NCI-H748 treated with DMSO at 0.1 percent for 48 hours (cell line): ENCODE data around the gene PGAP3.
"Not testable (repeated sequence)": the region's sequence is repeated elsewhere in the genome, so short reads cannot be mapped to it uniquely, and the experiment has no call there.

ENCODE experiments used
- DNase-seq: peaks from one replicate; lab custom pipeline; 2025; lab: John Stamatoyannopoulos, UW

Gene PGAP3

DNA sequence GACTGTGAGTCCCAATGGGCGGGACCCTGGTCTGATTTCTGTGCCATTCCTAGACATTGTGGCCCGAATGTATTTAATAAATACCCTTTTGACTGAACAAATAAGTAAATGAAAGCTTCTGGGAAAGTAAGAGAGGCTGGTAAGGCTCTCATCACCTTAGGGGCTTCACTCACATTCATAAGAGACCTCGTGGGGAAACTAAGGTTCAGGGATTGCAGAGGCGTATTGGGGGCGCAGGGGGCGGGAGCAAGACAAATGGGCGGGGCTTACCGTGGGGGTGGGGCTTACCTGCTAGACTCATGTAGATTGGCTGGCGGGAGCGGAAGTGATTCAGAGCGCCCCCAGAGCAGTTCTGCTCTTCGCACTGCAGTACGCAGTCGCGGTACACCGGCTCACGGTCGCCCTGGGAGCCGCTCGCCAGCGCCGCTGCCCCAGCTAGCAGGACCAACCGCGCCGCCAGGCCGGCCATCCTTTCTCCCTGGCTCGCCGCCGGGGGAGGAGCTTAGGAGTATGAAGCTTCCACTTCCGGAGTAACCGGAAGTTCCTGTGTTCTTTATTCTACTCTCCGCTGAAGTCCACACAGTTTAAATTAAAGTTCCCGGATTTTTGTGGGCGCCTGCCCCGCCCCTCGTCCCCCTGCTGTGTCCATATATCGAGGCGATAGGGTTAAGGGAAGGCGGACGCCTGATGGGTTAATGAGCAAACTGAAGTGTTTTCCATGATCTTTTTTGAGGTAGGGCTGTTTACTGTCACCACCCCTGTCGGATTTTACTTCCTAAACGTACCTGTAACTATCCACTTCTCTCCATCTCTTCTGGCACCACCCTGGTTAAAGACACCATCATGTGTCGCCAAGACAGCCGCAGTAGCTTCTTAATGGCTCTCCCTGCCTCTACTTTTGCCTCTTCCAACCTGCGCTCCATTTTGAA, at the start of gene PGAP3:
Gene PGAP3, minus strand, starts transcription at position 512 of the 929 bp plus-strand sequence. Its CDS starts 43 bp downstream, at position 469.
- peak; percentile 90 for DNase-seq

GRCh38 chr17:39737206-39737759, 49.4 kb upstream of the PGAP3 start:
- DNase-seq, result no peak

DNA sequence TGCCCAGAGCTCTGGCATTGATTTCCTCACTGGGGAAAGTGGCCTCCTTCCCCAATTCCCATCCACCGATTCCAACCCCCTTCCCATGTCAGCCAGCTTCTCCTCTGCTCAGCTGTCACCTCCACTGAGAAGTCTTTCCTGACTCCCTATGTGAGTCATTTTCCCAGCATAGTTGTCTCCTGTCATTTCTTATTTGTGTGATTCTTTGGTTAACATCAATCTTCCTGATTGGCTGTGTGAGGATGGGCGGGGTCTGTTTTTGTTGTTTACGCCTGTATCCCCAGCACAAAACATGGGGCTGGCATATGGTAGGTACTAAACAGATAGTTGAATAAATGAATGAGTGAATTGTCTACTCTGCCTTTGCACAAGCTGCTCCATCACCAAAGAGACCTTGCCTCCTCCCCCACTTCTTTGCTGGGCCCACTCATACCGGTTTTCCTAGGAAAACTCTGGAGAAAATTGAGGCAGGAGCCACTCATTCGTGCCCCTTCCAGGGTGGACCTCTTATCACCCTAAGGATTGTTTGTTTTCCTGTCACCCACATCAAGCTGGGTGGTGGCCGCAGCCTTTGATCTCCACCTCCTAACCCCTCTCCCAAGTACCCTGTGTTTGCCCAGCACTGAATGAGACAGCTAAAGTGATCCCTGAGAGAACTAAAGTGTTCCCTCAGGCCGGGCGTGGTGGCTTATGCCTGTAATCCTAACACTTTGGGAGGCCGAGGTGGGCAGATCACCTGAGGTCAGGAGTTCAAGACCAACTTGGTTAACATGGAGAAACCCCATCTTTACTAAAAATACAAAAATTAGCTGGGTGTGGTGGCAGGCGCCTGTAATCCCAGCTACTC, 48.7 kb upstream of the PGAP3 start:
- no peak for DNase-seq

GRCh38 chr17:39735882-39736281, 48.0 kb upstream of the PGAP3 start:
- DNase-seq, result no peak

DNA sequence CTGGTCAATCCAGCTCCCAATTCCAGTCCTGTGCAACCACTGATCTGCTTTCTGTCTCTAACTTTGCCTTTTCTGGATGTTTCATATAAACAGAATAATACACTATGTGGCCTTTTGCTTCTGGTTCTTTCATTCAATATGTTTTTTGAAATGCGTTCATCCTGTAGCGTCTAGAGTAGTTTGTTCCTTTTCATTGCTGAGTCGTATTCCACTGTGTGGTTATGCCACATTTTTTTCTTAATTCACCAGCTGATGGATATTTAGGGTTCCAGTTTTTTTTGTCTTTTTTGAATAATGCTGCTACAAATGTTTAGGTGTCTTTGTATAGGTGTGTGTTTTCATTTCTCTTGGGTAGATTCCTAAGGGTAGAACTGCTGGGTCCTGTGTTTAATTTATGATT, 44.7 kb upstream of the PGAP3 start:
- DNase-seq, result no peak

- DNase-seq, result peak; percentile 83
These were observed 42.5 kb upstream of the PGAP3 start, which contains the start of gene MIEN1 for GRCh38 chr17:39730095-39730921. Gene MIEN1, minus strand, starts transcription at chr17:39730532. Its CDS starts 37 bp downstream, at chr17:39730495.

- DNase-seq, result no peak
These were observed 41.5 kb upstream of the PGAP3 start for GRCh38 chr17:39729280-39729851.

DNA sequence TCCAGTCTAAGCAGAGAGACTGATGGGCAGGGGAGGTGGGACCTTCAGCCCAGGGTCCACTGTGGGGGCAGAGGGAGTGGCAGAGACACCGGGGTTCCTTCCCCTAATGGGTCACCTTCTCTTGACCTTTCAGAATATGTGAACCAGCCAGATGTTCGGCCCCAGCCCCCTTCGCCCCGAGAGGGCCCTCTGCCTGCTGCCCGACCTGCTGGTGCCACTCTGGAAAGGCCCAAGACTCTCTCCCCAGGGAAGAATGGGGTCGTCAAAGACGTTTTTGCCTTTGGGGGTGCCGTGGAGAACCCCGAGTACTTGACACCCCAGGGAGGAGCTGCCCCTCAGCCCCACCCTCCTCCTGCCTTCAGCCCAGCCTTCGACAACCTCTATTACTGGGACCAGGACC, 39.7 kb upstream of the PGAP3 start:
- DNase-seq, result no peak

DNA sequence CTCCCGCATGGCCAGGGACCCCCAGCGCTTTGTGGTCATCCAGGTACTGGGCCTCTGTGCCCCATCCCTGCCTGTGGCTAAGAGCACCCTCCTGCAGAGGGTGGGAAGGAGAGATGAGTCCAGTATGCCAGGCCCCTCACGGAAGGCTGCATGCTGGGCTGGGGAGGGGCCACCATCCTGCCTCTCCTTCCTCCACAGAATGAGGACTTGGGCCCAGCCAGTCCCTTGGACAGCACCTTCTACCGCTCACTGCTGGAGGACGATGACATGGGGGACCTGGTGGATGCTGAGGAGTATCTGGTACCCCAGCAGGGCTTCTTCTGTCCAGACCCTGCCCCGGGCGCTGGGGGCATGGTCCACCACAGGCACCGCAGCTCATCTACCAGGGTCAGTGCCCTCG, 38.8 kb upstream of the PGAP3 start:
- no peak for DNase-seq

DNA sequence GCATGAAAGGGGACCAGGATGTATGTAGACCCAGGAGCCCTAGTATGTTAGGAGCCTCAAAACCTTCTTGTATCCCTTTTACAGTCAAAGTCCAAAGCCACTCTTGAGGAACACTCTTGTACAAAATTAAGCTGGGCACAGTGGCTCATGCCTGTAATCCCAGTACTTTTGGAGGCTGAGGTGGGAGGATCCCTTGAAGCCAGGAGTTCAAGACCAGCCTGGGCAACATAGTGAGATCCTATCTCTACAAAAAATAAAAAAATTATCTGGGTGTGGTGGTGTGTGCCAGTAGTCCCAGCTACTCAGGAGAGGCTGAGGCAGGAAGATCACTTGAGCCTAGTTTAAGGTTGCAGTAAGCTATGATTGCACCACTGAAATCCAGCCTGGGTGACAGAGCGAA, 38.1 kb upstream of the PGAP3 start:
- not testable (repeated sequence) for DNase-seq

DNA sequence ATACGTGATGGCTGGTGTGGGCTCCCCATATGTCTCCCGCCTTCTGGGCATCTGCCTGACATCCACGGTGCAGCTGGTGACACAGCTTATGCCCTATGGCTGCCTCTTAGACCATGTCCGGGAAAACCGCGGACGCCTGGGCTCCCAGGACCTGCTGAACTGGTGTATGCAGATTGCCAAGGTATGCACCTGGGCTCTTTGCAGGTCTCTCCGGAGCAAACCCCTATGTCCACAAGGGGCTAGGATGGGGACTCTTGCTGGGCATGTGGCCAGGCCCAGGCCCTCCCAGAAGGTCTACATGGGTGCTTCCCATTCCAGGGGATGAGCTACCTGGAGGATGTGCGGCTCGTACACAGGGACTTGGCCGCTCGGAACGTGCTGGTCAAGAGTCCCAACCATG, 36.9 kb upstream of the PGAP3 start:
- DNase-seq, result no peak

DNA sequence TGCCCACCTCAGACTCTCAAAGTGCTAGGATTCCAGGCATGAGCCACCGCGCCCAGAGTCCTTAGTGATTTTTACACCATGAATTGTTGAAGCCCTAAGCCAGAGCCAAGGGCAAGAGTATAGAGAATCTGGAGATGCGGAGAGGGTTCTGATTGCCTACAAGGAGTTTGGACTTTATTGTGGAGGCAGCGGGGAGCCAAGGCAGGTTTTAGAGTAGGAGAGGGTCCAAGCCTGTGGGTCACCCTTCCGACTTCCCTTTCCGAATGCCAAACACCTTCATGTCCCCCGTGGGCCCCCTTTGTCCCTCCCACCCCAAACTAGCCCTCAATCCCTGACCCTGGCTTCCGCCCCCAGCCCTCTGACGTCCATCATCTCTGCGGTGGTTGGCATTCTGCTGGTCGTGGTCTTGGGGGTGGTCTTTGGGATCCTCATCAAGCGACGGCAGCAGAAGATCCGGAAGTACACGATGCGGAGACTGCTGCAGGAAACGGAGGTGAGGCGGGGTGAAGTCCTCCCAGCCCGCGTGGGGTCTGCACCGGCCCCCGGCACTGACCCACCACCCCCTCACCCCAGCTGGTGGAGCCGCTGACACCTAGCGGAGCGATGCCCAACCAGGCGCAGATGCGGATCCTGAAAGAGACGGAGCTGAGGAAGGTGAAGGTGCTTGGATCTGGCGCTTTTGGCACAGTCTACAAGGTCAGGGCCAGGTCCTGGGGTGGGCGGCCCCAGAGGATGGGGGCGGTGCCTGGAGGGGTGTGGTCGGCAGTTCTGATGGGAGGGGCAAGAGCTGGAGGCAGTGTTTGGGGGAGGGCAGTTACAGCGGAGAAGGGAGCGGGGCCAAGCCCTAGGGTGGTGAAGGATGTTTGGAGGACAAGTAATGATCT, 35.4 kb upstream of the PGAP3 start:
- no peak for DNase-seq

DNA sequence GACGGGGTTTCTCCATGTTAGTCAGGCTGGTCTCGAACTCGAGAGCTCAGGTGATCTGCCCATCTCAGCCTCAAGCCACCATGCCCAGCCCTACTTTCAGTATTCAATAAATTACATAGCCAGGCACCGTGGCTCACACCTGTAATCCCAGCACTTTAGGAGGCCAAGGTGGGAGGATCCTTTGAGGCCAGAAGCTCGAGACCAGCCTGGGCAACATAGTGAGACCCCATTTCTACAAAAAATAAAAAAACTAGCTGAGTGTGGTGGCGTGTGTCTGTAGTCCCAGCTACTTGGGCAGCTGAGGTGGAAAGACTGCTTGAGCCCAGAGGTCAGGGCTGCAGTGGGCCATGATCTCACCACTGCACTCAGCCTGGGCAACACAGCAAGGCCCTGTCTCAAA, 34.2 kb upstream of the PGAP3 start:
- DNase-seq, result no peak

- DNase-seq, result no peak
These were observed 31.9 kb upstream of the PGAP3 start for GRCh38 chr17:39719563-39720355.

- no peak for DNase-seq
These were observed 29.8 kb upstream of the PGAP3 start for GRCh38 chr17:39717660-39718059.

DNA sequence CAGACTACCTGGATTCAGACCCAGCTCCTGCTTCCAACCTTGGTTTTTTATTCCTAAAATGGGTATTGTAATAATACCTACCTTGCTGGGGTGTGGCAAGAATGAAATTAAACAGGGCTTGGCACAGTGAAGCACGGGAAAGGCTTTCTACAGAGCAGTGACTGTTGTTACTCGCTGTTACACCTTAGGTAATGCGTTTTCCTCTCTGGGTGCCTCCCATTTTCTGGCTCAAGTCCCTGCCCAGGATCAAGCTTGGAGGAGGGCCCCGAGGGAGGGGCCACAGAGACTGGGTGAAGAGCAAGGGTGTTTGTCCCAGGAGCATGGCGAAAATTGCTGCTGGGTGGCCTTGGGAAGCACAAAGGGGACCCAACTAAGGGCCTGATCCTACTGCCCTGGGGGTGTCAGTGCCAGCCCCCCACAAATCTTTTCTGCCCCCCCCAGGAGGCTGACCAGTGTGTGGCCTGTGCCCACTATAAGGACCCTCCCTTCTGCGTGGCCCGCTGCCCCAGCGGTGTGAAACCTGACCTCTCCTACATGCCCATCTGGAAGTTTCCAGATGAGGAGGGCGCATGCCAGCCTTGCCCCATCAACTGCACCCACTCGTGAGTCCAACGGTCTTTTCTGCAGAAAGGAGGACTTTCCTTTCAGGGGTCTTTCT, 29.2 kb upstream of the PGAP3 start:
- DNase-seq, result no peak

GRCh38 chr17:39716073-39716818, 28.4 kb upstream of the PGAP3 start:
- no peak for DNase-seq
